ENCODE data around the gene MCAT. TPM values are rescaled to one million over a fixed set of nuclear protein-coding genes. Genes with fewer than 3 reads are reported as not detected.

The MCAT gene
- total RNA-seq, 4 donors from 2014 or later = 15.8 to 21.7 (median 19.2) TPM

DNA sequence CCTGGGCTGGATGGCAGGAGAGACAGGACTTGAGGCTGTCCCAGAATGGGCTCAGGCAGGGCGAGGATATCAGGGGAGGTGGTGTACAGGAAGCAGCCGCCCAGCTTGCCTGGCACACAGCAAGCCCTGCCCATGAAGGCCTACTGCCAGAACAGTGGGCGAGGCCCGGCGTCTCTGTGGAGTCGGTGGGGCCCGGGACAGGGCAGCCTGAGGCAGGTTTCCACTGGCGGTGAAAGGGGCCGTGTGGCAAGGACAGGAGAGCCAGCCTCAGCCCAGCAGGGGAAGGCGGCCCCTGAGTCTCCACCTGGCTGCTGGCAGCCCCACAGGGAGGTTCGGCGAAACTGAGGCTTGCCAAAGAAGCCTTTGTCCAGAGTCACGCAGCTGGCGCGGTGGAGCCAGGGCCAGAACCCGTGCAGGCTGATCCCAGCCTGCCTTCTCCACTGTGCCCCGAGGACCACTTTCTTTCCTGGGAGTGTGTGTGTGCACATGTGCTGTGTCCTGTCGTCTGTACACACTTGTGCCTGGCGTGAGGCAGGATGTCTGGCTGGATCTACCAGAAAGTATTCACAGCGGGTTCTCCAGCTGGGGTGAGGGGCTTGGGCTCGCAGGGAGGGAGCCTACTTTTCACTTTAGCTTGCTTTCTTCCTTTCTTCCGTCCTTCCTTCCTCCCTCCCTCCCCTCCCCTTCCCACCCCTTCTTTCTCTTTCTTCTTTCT, 9.3 kb upstream of the MCAT start:
- ATAC-seq = peak; percentile 70
- WGBS, 2 donors (ENCODE audit: low coverage in 1 of 2) = 10 to 21% methylated on average over 6 to 11 of the region's 22 CpGs
- peak; percentile 21 for TF ChIP-seq POLR2AphosphoS5 (IDR thresholded peaks at IDR 0.05)
- peak; percentile 22 to 23 for TF ChIP-seq POLR2A (IDR thresholded peaks at IDR 0.05)
- no peak for TF ChIP-seq EP300 (IDR thresholded peaks at IDR 0.05)
- TF ChIP-seq, protein P1, sequence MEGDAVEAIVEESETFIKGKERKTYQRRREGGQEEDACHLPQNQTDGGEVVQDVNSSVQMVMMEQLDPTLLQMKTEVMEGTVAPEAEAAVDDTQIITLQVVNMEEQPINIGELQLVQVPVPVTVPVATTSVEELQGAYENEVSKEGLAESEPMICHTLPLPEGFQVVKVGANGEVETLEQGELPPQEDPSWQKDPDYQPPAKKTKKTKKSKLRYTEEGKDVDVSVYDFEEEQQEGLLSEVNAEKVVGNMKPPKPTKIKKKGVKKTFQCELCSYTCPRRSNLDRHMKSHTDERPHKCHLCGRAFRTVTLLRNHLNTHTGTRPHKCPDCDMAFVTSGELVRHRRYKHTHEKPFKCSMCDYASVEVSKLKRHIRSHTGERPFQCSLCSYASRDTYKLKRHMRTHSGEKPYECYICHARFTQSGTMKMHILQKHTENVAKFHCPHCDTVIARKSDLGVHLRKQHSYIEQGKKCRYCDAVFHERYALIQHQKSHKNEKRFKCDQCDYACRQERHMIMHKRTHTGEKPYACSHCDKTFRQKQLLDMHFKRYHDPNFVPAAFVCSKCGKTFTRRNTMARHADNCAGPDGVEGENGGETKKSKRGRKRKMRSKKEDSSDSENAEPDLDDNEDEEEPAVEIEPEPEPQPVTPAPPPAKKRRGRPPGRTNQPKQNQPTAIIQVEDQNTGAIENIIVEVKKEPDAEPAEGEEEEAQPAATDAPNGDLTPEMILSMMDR (IDR thresholded peaks at IDR 0.05) = peak in 1 of 4 experiments; percentile 18
- H3K36me3 ChIP-seq = peaks cover 0 to 7% of the 10 kb centered on the region in 2 donors
- H3K27me3 ChIP-seq = no peaks in the 10 kb centered on the region
- H3K27ac ChIP-seq = peak overlapping the region in 3 of 4 donors; percentile 86 to 91 (median 88)
- peak overlapping the region; percentile 61 to 86 for H3K4me3 ChIP-seq
- no peaks in the 10 kb centered on the region for H3K9me3 ChIP-seq
- H3K4me1 ChIP-seq = peaks cover 0 to 53% (median 13%) of the 10 kb centered on the region in 3 donors

DNA sequence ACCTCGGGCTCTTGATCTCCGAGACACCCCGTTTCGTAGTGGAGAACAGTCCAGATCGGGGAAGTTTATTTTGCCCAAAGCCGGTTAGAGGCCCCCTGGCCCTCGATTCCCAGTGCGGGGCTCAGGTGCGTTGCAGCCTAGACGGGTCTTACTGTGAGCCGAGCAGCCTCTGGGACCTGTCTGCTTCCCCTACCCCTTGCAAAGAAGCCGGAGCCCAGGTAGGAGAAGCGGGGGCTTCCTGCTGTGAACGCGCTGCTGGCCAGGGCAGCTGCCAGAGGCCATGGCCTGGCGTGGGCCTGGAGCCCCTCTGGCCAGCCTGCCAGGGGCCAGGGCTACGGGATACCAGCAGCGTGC, 8.8 kb upstream of the MCAT start:
- Histone ChIP-seq H3K4me1 (peaks cover 0 to 51% (median 13%) of the 10 kb centered on the region in 3 donors), H3K9me3 (no peaks in the 10 kb centered on the region), H3K36me3 (peaks cover 0 to 7% of the 10 kb centered on the region in 2 donors), H3K27ac (peak overlapping the region in 3 of 4 donors; percentile 86 to 91 (median 88)), H3K4me3 (peak overlapping the region; percentile 61 to 86), H3K27me3 (no peaks in the 10 kb centered on the region)
- no peak for ATAC-seq
- TF ChIP-seq EP300 (IDR thresholded peaks at IDR 0.05) = no peak
- no peak for TF ChIP-seq POLR2AphosphoS5 (IDR thresholded peaks at IDR 0.05)
- TF ChIP-seq POLR2A (IDR thresholded peaks at IDR 0.05) = no peak
- TF ChIP-seq, protein P1 (IDR thresholded peaks at IDR 0.05) = no peak
- WGBS, 2 donors (ENCODE audit: low coverage in 1 of 2) = no CpG with 5 or more reads among the region's 18 CpGs

DNA sequence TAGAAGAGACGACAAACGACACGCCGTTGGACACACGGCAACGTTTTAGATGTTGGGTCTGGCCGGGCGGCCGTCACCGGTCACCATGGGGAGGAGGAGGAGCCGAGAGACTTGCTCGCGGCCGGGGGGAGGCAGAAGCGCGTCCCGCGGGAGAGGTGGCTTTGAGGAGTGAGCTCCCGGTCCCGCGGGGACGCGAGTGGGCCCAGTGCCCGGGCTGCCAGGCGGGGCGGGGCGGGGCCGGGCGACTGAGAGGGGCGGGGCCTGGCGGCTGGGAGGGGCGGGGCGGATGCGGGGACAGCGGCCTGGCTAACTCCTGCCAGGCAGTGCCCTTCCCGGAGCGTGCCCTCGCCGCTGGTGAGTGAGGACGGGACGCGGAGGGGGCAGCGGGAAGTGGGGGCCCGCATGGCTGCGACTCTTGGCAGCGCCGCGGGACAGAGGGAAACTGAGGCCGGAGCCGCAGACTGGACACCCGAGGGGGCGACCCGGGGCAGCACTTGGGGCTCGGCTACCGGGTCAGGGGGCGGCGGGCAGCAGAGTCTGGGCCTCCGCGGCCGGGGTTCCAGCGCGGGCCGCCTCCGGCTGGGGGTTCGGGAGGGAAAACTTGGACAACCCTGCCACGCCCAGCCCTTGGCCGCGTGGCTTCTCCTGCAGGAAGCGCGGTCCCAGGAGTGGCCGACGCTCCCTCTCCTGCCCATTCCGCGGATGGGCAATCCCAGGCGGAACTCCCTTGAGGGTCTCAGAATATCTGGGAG, 8.2 kb upstream of the MCAT start, which contains the start of gene TSPO:
Gene TSPO (plus strand): TSS at position 309 of the 752 bp plus-strand sequence. CDS start 7,680 bp downstream, outside the sequence.
- Histone ChIP-seq H3K4me1 (peaks cover 0 to 51% (median 13%) of the 10 kb centered on the region in 3 donors), H3K27me3 (no peaks in the 10 kb centered on the region), H3K36me3 (peaks cover 0 to 7% of the 10 kb centered on the region in 2 donors), H3K4me3 (peak within 1 kb of the TSS; percentile 61 to 86), H3K9me3 (no peaks in the 10 kb centered on the region), H3K27ac (peak within 1 kb of the TSS; percentile 19 to 91 (median 87))
- TF ChIP-seq POLR2AphosphoS5 (IDR thresholded peaks at IDR 0.05) = peak; percentile 29
- TF ChIP-seq EP300 (IDR thresholded peaks at IDR 0.05) = no peak
- TF ChIP-seq, protein P1 (IDR thresholded peaks at IDR 0.05) = no peak
- TF ChIP-seq POLR2A (IDR thresholded peaks at IDR 0.05) = peak; percentile 33 to 38
- ATAC-seq = peak; percentile 85
- no CpG with 5 or more reads among the region's 75 CpGs for WGBS, 2 donors (ENCODE audit: low coverage in 1 of 2)

DNA sequence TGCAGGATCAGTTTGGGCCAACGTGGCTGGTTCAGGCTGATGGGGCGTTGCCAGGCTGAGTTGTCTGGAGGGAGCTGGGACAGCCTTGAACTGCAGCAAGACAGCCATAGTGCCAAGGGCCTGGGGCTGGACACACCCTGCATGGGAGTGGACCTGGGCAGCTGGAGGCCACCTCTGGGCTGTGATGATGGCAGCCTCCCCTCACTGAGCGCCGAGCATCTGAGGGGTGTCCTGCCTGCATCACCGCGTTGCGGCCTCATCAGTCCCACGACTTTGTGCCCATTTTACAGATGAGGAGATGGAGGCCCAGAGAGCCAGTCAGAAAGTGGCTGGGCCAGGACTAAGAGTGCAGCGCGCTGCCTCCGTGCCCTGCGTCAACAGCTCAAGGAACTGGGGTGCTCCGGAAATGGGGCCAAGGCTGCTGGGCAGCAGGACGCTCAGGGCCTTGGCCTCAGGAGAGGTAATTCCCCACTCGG, 7.6 kb upstream of the MCAT start:
- 70 to 75% methylated on average over 2 of the region's 15 CpGs for WGBS, 2 donors (ENCODE audit: low coverage in 1 of 2)
- H3K27ac ChIP-seq = peak overlapping the region in 3 of 4 donors; percentile 86 to 91 (median 88)
- TF ChIP-seq POLR2A (IDR thresholded peaks at IDR 0.05) = no peak
- ATAC-seq = no peak
- no peaks in the 10 kb centered on the region for H3K27me3 ChIP-seq
- no peaks in the 10 kb centered on the region for H3K9me3 ChIP-seq
- peaks cover 0 to 51% (median 13%) of the 10 kb centered on the region in 3 donors for H3K4me1 ChIP-seq
- peak overlapping the region; percentile 61 to 86 for H3K4me3 ChIP-seq
- peaks cover 0 to 7% of the 10 kb centered on the region in 2 donors for H3K36me3 ChIP-seq

DNA sequence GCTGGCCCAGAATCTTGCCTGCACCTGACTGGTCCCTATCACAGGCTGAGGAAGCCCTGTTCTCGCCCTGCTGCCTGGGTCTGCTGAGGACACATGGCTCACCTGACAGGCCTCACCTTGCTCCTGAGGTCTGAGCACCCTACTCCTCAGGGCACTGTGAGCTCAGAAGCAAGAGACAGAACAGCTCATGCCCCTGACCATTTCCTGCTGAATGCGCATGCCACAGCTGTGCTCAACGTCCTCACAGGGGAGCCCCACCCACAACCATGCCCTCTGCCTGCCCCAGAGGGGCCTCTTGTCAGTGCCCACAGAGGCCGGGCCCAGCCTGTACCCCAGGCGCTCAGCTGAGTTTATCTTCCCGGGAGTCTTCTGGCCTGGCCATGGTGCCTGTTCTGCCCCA, 5.4 kb upstream of the MCAT start:
- no peak for TF ChIP-seq POLR2AphosphoS5 (IDR thresholded peaks at IDR 0.05)
- TF ChIP-seq, protein P1 (IDR thresholded peaks at IDR 0.05) = no peak
- no peak for TF ChIP-seq POLR2A (IDR thresholded peaks at IDR 0.05)
- TF ChIP-seq EP300 (IDR thresholded peaks at IDR 0.05) = no peak
- 50 to 83% methylated on average over 1 of the region's 6 CpGs for WGBS, 2 donors (ENCODE audit: low coverage in 1 of 2)
- no peak for ATAC-seq

More for the DNA sequence above, 5.4 kb upstream of the MCAT start:
- Histone ChIP-seq H3K4me1 (peaks cover 0 to 35% (median 13%) of the 10 kb centered on the region in 3 donors), H3K27ac (no peak overlapping the region), H3K27me3 (no peaks in the 10 kb centered on the region), H3K9me3 (no peaks in the 10 kb centered on the region), H3K36me3 (no peaks in the 10 kb centered on the region), H3K4me3 (no peak overlapping the region)

Measured in gastroesophageal sphincter (tissue), 4 donors.